GM10248 (cell line): ENCODE measurements around the gene ASTL.

Source experiments
- CTCF ChIA-PET: fragments of 300-600 bp; sonication (Branson Sonifier 250); formaldehyde crosslinking; extraction: SDS; loops from one replicate; lab custom pipeline; 2021; ENCODE audit warnings: antibody characterized with exemption; lab: Yijun Ruan, JAX
- POLR2A ChIA-PET: fragments of 350-650 bp; sonication (Branson Sonifier 250); formaldehyde crosslinking; extraction: SDS; loops from one replicate; lab custom pipeline; 2020; ENCODE audit warnings: antibody characterized with exemption; lab: Yijun Ruan, JAX
- DNase-seq: peaks from one replicate; pipeline ENCODE4 v3.0.0; 2012; ENCODE audit errors: extremely low spot score
- TF ChIP-seq, protein P1 (sequence below): IDR thresholded peaks from 2 replicates; pipeline ENCODE4 v1.5.1; 2012; ENCODE audit warnings: mild to moderate bottlenecking, low read depth; ENCODE audit errors: extremely low read depth, missing control alignments, control extremely low read depth

Gene ASTL

GRCh38 chr2:96099861-96100798 is 38.2 kb downstream of the ASTL start:
- ChIA-PET POLR2A (no interaction called here), CTCF (no interaction called here)
- TF ChIP-seq, protein P1, sequence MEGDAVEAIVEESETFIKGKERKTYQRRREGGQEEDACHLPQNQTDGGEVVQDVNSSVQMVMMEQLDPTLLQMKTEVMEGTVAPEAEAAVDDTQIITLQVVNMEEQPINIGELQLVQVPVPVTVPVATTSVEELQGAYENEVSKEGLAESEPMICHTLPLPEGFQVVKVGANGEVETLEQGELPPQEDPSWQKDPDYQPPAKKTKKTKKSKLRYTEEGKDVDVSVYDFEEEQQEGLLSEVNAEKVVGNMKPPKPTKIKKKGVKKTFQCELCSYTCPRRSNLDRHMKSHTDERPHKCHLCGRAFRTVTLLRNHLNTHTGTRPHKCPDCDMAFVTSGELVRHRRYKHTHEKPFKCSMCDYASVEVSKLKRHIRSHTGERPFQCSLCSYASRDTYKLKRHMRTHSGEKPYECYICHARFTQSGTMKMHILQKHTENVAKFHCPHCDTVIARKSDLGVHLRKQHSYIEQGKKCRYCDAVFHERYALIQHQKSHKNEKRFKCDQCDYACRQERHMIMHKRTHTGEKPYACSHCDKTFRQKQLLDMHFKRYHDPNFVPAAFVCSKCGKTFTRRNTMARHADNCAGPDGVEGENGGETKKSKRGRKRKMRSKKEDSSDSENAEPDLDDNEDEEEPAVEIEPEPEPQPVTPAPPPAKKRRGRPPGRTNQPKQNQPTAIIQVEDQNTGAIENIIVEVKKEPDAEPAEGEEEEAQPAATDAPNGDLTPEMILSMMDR = no peak
- DNase-seq = no peak

- POLR2A ChIA-PET = no interaction called here
- TF ChIP-seq, protein P1 = no peak
- CTCF ChIA-PET = interaction anchor here (1.0 to 1.4 kb wide), 2 partner anchors 9 to 18 kb away, joined by 3 to 4 read pairs; no protein-coding TSS in a partner anchor
- no peak for DNase-seq
These were observed 39.3 kb downstream of the ASTL start for GRCh38 chr2:96098900-96099590.

DNA sequence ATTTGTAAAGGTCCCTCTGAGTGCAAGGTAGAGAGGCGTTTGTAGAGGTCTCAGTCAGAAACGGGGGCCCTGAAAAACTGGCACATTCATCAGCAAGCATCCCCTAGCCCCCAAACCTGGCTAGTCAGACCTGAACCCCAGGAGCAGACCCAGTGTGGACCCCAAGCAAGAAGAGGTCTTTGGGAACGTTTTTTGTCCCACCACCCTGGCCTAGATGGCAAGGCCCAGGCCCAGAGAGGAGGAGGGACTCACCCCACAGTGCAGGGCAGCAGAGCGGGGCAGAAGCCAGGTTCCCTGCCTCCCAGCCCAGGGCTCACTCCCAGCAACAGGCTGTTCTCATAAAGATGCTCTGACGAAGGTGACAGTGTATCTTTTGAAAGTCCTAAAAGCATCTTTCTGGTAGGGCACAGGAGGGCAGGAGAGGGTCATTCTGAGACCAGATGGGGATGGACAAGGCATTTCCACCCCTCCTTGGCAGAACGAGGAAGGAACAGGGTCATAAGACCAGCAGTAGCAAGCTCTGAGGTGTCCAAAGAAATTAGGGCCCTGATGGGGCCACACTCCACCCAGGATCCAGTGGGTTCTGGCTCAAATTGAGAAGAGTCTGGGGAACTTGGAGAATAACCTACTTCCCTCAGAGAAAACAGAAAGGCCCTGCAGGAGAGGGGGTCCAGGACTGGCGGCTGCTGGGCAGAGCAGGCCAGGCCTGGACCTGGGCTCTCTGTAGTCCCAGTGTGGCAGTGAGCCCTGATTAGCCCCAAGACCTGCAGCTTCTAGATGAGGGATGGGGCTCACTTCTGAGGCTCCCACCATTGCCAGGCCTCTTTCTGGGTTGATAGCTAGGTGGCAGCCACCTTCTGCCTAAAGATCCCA is 40.1 kb downstream of the ASTL start:
- CTCF ChIA-PET = interaction anchor here (1.0 to 1.4 kb wide), 3 partner anchors 10 to 106 kb away, joined by 3 to 4 read pairs (median 3); no protein-coding TSS in a partner anchor
- DNase-seq = no peak
- TF ChIP-seq, protein P1 = no peak
- POLR2A ChIA-PET = no interaction called here

GRCh38 chr2:96097441-96097840 is 40.9 kb downstream of the ASTL start:
- ChIA-PET POLR2A (no interaction called here), CTCF (interaction anchor here (1.4 kb wide), 1 partner anchor 105 kb away, joined by 3 read pairs; no protein-coding TSS in a partner anchor)
- TF ChIP-seq, protein P1 = no peak
- no peak for DNase-seq

DNA sequence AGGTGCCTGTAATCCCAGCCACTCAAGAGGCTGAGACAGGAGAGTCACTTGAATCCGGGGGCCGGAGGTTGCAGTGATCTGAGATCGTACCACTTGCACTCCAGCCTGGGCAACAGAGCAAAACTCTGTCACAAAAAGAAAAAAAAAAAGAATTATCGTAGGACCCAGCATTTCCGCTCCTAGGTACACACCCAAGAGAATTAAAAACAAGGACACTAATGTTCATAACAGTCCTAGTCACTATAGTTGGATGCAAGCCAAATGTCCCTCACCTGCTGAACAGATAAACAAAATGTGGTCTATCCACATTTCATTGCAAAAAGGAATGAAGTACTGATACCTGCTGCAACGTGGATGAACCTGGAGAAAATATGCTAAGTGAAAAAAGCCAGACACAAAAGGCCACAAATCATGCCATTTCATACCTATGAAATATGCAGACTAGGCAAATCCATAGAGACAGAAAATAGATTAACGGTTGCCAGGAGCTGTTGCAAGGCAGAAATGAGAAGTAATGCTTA is 43.1 kb downstream of the ASTL start:
- DNase-seq = no peak
- ChIA-PET POLR2A (no interaction called here), CTCF (no interaction called here)
- TF ChIP-seq, protein P1 = no peak
